K562 treated with DMSO at 1 percent for 4 hours (cell line): ENCODE measurements around the gene JAML. TPM values are rescaled to one million over a fixed set of nuclear protein-coding genes. Genes with fewer than 3 reads are reported as not detected.

Experiments used
- total RNA-seq: library from RNA; unstranded; fragments of 300-600 nt; gene quantifications from 2 replicates; pipeline ENCODE4 v1.2.3, GENCODE V29; 2022; ENCODE audit not compliant: insufficient read depth

Gene JAML, protein sequence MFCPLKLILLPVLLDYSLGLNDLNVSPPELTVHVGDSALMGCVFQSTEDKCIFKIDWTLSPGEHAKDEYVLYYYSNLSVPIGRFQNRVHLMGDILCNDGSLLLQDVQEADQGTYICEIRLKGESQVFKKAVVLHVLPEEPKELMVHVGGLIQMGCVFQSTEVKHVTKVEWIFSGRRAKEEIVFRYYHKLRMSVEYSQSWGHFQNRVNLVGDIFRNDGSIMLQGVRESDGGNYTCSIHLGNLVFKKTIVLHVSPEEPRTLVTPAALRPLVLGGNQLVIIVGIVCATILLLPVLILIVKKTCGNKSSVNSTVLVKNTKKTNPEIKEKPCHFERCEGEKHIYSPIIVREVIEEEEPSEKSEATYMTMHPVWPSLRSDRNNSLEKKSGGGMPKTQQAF
- total RNA-seq, result 0.61 TPM in 1 of 2 replicates, not detected in the other

DNA sequence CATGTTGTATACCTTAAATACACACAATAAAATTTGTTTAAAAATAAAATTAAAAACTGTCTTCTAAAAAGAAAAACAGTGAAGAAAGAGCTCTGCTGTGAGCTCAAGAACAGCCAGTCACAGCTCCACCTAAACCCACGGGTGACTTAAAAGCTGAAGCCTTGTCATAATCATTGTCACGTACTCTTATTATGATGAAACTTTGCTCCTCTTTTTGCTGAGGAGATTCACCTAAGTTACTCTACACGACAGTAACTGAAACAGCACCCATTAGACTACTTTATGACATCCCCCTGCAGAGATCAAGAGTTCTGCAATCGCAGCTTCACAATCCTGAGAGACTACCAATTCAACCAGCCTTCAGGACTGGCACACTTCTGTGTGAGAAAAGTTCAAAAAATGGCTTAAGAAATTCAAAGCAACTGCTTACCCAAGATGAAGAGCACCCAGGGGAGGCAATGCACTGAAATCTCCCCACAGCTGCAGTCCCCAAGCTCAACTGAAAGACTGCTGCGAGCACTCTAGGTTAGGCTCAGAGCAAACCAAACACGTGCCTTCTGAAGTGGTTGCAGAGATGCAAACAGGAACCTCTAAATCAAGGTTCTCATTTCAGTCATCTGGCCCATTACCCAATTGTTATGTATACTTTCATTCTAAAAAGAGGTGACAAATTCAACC lies at the start of gene JAML:
Gene JAML (minus strand): TSS at position 501 of the 678 bp plus-strand sequence. CDS start 10,145 bp downstream, outside the sequence.

DNA sequence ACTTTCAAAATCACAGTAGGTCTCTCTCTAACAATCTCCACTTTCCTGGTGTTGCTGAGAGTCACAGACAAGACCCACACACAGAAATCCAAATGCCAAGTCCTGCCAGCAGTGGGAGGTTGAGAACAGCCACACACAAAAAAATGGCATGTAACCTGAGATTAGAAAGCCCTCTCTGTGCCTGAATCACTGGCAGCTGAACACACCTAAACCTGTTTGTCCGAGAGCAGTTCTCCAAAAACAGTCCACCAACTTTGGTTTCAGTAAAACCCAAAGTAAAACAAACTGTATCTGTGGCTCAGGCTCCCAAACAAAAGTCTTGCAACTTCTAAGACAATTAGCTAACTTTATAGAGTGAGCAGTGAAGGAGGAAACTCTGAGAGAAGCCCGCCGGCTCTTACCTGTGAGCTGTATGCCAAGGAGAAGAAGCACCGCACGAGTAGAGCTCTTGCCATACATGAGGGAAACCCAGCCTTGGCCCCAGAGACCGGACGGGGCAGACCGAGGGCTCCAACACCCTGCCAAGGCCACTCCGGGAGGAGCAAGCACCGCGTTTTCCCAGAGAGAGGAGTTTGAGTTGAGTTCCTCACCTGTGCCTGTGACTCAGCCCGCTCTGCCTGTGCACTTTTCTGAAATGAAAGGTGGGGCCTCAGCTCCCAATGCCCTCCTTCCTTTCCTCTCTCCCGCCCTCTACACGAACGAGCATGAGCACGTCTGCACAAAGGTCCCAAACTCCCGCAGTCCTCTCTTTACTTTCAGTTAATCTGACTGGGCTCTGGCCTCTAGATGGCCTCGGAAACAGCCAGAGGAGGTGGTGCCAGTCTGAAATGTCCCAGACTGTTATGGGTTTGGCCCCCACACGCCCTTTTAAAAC lies 39.1 kb upstream of the JAML start, which contains the start of gene MPZL2:
Gene MPZL2 (minus strand): TSS at position 603 of the 874 bp plus-strand sequence. CDS start 144 bp downstream, at position 459.

DNA sequence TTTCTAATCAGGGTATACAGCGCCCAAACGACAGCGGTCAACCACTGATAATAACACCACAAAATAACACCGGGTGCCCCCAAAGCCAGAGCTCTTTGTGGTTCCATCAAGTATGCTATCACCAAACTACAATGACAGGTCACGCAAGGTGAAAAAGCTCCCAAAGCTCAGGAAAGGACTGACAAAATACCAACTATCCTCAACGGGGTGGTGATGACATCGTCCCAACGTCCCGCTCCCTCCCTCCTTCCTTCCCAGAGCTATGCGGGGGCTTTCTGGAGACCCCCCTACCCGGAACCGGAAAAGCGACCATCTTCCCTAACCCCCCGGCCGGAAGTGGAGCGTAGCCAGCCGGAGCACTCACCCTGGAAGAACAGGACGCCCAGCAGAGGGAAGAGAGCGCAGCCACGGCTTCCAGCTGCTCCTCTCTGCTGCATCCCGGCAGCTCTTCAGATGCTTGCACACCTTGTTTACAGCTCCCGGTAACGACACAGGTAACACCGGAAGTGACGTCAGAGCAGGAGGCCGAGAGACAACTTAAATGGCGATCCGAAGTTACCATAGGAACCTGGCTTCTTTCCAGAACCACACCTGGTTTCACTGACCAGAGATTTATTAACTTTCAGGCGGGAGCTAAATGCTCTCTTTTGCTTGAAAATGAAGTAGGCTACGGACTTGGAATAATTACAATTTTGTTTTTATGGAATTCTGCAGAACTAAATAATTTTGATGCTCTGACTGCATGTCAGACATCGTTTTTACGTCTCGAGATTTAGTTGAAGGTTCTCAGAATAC lies 27.2 kb upstream of the JAML start, which contains the start of gene MPZL3:
Gene MPZL3 (minus strand): TSS at position 508 of the 795 bp plus-strand sequence. CDS start 71 bp downstream, at position 437.

DNA sequence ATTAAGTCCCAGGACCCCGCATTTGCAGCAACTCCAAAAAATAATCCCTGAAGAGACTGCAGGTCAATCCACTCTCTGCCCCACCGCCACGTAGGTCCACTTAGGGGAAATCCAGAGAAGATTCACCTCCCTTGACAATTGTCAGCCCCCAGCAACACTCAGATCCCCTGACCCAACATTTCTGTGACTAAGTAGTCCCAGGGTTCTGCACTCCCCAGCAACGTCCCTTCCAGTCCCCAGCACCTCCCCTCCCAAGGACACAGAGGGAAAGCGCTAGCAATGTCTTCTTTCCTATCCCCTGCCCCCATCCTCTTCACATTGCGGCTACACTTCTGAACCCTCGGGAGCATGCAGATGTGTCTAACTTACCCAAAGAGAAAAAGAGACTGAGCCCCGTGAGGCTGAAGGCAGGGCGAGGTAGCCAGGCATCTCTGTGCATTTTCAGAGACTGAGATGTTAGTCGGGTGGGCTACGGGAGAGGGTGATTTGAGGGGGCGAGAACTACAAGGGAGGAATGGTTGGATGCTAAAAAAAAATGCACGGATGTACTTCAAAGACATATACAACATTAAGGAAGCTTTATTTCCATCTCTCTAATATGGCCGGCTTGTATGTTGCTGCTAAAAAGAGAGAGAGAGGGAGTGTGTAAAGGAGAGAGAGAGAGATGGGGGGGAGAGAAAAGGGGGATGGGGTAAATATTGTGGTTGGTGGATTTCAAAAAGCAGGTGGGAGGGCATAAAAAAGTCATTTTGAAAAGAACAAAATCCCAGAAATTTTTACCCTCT lies 48.6 kb downstream of the JAML start, which contains the start of gene SCN2B:
Gene SCN2B (minus strand): TSS at position 647 of the 785 bp plus-strand sequence. CDS start 208 bp downstream, at position 439.

DNA sequence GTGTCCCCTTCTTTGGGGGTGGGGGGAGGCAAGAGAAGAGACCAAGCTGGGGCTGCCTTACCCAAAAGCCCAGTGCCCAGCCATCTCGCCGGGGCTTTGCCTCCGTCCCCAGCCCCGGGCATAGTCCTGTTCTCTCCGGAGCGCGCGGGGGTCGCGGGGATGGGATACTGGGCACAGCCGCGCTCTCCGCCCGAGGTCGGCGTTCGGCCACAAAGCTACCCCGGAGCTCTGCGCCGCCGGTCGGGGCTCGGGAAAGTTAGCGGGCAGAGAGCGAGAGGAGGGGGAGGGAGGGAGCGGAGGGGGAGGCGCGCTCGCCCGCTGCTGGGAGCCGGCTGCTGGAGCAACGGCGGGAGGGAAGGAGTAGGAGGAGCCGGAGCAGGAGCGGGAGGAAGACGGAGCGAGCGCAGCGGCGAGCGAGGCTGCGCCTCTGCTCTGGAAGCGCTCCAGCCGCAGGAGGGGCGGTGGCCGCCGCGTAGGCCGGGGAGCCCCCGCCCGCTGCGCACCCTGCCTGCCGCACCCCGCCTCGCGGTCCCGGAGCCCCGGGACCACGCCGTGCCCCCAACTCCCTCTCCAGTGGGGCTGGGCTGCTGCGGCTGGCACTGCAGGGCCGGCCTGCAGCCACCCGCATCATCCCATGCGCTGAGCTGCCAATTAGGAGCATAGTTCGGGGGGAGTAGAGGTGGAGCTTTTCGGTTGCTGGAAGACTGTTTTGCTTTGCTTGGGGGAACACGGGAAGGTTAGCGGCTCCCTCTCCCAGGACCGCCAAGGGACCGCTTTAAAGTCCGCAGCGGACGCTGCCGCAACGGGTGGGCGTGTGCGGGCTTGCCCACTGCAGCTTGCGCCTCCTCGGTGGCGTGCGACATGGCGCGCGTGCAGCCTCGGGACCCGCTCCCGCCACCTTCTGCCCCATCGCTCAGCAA lies 72.0 kb downstream of the JAML start, which contains the start of gene SCN4B:
Gene SCN4B (minus strand): TSS at position 272 of the 920 bp plus-strand sequence. CDS start 150 bp downstream, at position 122.

Other genes with a start within 250 kb of the JAML start
- gene IL10RA, start 238.6 kb downstream of the JAML start, total RNA-seq, result 12.6 and 15.3 TPM in 2 replicates
- 7.5 and 17.5 TPM in 2 replicates for gene TMPRSS4, start 147.9 kb downstream of the JAML start, total RNA-seq
- 0.22 TPM in 1 of 2 replicates, not detected in the other for gene SMIM35, start 138.0 kb downstream of the JAML start, total RNA-seq
- gene SCN4B, start 72.2 kb downstream of the JAML start, total RNA-seq, result not detected in 2 replicates
- gene SCN2B, start 48.4 kb downstream of the JAML start, total RNA-seq, result not detected in 2 replicates
- 0.88 and 1.9 TPM in 2 replicates for gene MPZL3, start 27.4 kb upstream of the JAML start, total RNA-seq
- not detected in 2 replicates for gene MPZL2, start 39.3 kb upstream of the JAML start, total RNA-seq
- 0.57 TPM in 1 of 2 replicates, not detected in the other for gene CD3E, start 79.7 kb upstream of the JAML start, total RNA-seq
- 12.8 and 34.9 TPM in 2 replicates for gene CD3D, start 117.7 kb upstream of the JAML start, total RNA-seq
- not detected in 2 replicates for gene CD3G, start 119.3 kb upstream of the JAML start, total RNA-seq
- gene UBE4A, start 134.6 kb upstream of the JAML start, total RNA-seq, result 16.5 and 18.2 TPM in 2 replicates
- gene ATP5MG, start 176.6 kb upstream of the JAML start, total RNA-seq, result 156 and 164 TPM in 2 replicates
- gene KMT2A, start 211.5 kb upstream of the JAML start, total RNA-seq, result 17.7 and 23.8 TPM in 2 replicates